ENCODE measurements around the gene TSPAN18.
A peak's percentile ranks its signal among the peaks of the same experiment; 100 is the strongest.

- no peak for TF ChIP-seq CTCF (IDR thresholded peaks at IDR 0.05)
- peak in 1 of 2 donors; percentile 66 for TF ChIP-seq EP300 (IDR thresholded peaks at IDR 0.05)
Observed at GRCh38 chr11:44861849-44862557, 135.2 kb downstream of the TSPAN18 start.

Measured in tibial nerve (tissue), 4 donors.